NCI-H82 treated with DMSO at 0.1 percent for 48 hours (cell line): ENCODE results near the gene AQP7.
"Not testable (repeated sequence)": the region's sequence is repeated elsewhere in the genome, so short reads cannot be mapped to it uniquely, and the experiment has no call there.

Experiments used
- DNase-seq: peaks from one replicate; lab custom pipeline; 2025; ENCODE audit not compliant: unreplicated experiment; lab: John Stamatoyannopoulos, UW

The AQP7 gene

DNA sequence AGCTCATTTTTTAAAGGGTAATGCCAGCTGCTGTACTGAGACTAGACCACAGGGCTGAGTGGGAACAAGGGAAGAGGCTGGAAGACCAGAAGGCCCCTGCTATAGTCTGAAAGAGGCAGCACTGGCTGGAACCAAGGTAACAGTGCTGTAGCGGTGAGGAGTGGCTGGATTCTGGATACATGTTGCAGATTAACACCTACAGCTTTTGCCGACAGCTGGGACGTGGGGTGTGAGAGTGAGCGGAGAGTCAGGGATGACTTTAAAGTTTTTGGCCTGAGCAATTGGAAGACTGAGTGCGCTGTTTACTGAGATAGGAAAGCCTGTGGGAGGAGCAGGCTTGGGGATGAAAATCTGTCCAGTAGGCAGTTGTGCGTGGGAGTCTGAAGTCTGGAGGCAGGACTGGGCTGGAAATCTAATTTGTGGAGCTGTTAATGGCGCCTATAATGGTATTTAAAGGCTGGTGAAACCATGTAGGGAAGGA lies 26.5 kb downstream of the AQP7 start:
- DNase-seq, result peak; percentile 11

DNA sequence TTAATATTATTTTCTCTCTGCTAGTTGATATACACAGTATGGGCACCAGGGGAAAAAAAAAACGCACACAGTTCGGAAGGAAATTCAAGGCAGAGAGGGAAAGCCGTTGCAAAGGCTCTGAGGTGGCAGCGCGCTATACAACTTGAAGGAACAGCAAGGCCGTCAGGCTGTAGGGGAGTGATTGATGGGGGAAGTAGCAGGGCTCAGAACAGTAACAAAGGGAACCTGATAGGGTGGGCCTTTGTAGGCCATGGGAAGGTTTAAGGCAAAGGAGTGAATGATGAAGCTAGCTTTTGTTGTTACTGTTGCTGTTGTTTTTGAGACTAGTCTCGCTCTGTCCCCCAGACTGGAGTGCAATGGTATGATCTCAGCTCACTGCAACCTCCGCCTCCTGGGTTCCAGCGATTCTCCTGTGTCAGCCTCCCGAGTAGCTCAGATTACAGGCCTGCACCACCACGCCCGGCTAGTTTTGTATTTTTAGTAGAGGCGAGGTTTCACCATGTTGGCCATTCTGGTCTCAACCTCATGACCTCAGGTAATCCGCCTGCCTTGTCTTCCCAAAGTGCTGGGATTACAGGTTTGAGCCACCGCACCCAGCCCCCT lies 27.0 kb downstream of the AQP7 start:
- no peak for DNase-seq

DNA sequence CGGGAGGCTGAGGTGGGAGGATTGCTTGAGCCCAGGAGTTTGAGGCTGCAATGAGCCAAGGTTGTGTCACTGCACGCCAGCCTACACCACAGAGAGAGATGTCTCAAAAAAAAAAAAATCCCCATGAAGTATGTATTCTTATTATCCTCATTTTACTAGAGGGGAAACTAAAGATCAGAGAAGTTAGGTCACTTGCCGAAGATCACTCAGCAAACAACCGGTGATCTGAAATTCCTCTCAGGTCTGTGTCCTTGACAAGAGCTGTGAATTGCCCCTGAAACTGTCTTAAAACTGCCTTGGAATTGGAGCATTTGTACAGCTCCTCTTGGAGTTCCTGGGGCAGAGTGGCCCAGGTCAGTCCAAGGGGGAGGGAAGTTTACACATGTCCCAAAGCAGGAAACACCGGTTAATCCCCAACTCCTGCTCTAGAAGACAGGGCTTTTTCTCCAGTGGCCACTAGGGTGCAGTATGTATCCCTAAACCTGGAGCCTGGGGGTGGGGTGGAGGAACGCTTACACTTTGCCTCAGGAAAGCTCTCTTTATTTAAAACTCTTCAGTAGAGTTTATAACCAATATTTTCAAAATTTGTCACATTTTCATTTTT lies 27.6 kb downstream of the AQP7 start:
- DNase-seq, result peak; percentile 64

DNA sequence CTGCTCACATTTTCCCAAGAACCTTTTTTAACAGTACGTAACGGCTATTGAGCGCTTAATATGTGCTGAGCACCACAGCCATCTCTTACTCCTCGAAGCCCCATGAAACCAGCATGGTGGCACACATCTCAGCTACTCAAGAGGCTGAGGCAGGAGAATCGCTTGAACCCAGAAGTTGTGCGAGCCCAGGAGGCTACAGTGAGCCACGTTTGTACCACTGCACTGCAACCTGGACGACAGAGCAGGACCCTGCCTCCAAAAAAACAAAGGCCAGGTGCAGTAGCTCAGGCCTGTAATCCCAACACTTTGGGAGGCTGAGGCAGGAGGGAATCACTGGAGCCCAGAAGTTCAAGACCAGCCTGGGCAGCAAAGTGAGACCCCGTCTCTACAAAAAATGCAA lies 28.2 kb downstream of the AQP7 start:
- no peak for DNase-seq

DNA sequence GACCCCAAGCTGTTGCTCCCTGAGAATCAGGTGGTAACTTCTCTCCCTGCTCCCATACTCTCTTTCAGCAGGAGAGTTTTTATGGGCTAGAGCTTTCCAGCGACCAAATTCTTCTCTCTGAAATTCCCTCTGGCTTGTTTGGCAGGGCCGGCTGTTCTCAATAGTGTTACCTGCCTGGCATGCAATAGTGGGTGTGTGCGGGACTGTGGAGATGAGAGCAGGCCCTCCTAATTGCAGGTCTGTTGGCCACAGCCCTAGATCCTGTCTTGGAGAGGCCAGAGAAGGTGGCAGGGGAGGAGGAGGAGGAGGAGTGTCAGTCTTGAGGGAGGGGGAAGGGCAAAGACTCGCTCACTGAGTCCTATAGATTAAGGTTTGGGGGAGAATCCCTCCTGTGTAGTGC lies 29.5 kb downstream of the AQP7 start:
- no peak for DNase-seq

DNA sequence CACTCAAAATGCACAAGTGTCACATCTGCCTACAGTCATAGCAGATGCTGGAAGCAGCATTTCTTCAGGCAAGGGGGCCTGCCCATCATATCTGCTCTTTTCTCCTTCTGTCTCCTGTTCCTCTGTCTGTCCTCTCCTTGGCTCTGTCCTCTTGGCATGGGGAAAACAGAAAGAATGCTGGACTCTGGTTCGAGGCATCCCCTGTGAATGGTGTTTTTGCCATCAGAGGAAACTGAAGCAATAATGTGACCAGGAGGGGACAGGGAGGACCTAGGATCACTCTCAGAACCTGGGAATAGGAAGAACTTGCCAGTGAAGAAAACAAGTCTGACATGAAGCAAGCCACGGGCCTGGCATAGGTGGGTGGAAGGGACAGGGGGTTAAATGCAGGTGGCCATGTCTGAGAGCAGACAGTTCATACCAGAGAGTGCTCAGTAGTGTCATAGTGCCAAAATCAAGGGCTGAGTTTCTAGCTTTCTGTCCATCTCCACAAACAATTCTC lies 35.3 kb downstream of the AQP7 start:
- DNase-seq, result no peak

DNA sequence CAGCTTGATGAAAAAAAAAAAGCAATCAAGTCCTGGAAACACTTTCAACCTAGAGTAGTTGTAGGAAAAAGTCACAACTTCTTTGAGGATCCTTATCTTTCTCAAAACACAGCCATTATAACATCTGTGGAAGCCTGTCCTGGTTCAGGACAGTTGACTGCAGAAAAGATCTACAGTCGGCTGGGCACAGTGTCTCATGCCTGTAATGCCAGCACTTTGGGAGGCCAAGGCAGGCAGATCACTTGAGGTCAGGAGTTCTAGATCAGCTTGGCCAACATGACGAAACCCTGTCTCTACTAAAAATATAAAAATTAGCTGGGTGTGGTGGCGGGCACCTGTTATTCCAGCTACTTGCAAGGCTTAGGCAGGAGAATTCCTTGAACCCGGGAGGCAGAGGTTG lies 37.6 kb downstream of the AQP7 start:
- not testable (repeated sequence) for DNase-seq

DNA sequence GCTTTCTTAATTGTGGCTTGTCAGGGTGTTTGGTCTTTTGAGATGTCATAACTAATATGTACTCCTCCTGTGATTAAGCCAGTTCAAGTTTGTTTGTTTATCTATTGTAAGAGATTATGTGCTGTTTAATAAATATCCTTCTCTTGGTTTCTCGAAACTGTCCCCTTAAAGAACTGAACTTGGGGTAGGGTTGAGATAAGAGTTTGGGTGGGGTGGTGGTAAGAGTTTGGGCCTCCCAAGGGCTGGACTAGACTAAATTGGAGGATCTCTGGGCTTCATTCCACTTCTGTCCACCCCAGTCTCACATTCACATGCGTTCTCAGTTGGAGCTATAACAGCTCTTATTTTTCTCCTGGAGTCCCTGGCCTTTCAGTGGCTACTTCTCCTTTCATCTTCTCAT lies 38.2 kb downstream of the AQP7 start:
- no peak for DNase-seq

DNA sequence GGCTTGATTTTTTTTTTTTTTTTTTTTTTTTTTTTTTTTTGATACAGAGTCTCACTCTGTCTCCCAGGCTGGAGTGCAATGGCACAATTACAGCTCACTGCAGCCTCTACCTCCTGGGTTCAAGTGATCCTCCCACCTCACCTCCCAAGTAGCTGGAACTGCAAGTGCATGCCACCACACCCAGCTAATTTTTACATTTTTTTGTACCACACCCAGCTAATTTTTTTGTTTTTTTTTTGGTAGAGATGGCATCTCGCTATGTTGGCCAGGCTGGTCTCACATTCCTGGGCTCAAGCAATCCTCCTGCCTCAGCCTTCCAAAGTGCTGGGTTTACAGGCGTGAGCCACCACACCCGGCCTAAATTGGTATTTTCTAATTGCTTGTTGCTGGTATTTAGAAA lies 43.7 kb downstream of the AQP7 start:
- DNase-seq, result not testable (repeated sequence)

DNA sequence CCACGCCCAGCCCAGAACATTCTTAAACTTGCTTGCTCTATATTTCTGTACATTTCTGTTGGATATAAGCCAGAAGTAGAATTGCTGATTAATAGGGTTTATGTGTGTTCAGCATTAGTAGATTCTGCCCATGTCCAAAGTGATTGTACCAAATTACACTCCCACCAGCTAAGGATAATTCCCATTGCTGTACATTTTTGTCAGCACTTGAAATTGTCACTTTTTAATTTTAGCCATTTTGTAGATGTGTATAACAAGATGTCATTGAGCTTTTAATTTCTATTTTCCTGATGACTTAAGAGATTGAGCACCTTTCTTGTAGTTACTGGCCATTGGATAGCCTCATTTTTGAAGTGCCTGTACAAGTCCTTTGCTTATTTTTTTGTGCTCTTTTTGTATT lies 46.4 kb downstream of the AQP7 start:
- no peak for DNase-seq

DNA sequence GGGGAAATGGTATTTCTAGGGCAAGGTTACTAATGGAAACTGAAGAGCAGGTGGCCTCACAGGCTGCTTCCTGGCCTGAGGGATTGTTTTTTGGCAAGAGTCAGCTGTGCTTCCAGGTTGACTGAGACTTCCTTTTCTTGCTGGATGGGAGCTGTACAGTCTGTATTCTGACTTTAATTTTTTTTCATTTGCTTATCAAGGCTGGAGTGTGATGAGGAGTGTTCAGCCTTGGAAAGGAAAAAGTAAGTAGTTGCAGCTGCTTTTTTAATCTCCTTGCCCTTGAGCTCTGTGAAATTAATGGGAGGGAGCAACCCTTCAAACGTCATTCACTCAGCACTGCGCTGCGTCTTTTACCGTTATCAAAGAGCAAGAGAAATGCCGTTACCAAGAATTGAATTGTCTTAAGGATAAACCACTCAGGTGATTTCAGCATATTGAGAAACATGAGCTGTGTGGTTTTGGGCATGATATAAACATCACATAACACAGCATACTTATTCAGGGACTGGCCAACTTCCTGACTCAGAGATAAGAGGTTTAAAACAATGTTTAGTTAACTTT lies 47.6 kb downstream of the AQP7 start:
- DNase-seq, result no peak

DNA sequence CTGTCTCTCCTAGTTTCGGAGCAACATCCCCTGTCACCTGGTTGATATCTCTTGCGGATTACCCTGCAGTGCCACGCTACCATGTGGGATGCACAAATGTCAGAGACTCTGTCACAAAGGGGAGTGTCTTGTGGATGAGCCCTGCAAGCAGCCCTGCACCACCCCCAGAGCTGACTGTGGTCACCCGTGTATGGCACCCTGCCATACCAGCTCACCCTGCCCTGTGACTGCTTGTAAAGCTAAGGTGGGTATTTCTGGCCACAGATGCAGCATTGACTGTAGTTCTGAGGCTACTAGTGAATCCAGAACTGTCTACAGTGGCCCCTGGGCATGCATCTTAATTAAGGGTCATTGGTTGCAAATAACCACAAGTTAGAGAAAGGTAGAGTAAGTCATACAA lies 50.8 kb downstream of the AQP7 start:
- DNase-seq, result no peak

DNA sequence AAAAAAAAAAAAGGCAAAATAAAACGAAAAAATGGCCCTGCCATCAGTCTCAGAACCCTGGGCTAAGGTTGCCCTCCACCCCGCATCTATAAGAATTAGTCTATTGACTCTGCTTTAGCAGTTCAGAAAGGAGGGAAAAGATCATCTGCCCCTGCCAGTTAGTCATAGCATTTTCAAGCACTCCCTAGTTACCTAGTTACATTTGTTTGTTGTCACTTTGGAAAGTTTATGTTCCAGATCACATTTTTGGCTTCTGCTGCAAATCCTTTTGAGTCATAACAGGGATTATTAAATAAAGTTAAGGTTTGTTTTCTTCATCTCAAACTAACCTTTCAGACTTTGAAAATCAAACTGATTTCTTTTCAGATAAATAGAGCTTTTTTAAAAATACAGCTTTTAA lies 52.1 kb downstream of the AQP7 start:
- DNase-seq, result no peak

DNA sequence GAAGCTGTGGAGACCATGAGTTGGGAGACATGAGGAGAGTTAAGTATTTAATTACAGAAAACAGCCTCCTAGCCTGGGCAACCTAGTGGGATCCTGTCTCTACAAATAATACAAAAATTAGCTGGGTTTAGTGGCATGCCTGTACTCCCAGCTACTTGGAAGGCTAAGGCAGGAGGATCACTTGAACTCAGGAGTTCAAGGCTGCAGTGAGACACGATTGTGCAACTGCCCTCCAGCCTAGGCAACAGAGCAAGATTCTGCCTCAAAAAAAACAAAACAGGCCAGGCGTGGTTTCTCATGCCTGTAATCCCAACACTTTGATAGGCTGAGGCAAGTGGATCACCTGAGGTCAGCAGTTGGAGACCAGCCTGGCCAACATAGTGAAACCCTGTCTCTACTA lies 52.6 kb downstream of the AQP7 start:
- no peak for DNase-seq

DNA sequence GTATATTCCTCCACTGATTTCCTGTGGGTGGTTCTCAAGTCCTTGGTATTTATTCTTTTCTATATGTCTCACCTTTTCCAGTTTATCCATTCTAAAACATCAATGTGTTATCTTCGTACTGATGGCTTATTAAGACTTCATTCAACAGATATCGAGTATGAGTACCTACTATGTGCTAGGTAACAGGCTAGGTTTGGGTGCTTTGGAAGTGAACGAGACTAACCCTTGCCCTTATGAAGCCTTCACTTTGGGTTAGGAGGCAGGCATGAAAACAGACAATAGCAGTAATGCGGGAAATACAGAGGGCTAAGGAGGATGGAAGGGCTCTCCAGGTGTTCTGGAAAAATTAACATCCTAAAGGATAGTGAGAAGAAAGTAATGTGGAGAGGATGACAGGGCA lies 53.4 kb downstream of the AQP7 start:
- DNase-seq, result no peak

DNA sequence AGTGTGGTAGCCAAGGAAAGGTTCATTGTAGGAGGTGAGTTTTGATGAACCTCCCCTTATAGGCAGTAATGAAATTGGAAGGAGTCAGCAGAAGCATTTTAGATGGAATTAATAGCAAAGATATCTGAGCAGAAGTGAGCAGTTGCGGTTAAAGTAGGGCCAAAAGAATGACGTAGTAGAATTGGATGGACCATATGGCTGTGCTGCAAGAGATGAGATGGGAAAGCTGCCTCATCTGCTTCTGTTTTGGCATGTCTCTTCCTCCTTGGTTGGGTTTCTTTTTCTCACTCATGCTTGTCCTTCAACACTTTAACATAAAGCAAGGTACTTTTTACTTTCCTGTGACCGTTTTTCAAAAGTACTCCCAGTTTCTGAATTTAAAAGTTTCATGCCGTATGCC lies 55.8 kb downstream of the AQP7 start:
- no peak for DNase-seq

DNA sequence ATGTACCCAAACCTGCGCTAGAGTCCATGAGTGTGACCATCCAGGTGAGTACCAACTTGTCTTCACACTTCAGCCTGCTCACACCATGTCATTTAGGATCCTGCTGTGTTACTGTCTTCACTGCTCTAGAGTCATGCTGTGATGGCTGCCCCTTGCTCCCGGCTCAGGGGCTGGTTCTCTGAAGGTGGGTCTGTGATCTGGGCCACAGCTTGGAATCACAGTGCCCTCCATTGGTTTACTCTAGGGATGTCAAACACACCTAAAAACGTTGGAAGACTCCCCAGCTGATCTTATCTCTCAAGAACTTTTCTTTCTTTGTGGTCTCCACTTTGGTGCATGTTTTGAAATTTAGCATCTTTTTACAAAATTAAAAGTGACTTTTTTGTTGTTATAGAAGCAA lies 58.2 kb downstream of the AQP7 start:
- DNase-seq, result no peak

DNA sequence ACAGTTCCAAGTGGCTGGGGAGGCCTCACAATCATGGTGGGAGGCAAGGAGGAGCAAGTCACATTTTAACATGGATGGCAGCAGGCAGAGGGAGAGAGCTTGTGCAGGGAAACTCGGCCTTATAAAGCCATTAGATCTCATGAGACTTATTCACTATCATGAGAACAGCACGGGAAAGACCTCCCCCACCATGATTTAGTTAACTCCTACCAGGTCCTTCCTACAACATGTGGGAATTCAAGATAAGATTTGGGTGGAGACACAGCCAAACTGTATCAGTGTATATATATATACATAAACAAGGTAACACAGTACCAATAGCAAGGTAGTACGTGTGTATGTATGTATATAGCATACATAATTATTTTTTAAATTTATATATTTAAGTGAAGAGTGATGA lies 61.2 kb downstream of the AQP7 start:
- no peak for DNase-seq

DNA sequence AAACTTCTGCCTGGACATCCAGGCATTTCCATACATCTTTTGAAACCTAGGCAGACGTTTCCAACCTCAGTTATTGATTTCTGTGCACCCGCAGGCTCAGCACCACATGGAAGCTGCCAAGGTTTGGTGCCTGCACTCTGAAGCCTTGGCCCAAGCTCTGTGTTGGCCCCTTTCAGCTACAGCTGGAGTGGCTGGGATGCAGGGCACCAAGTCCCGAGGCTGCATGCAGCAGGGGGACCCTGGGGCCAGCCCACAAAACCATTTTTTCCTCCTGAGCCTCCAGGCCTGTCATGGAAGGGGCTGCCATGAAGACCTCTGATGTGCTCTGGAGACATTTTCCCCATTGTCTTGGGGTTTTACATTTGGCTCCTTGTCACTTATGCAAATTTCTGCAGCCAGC lies 62.2 kb downstream of the AQP7 start:
- DNase-seq, result no peak
